Islet of Langerhans (tissue), 1 donor: ENCODE measurements around the gene OR2A1.
"Not testable (repeated sequence)": the region's sequence is repeated elsewhere in the genome, so short reads cannot be mapped to it uniquely, and the experiment has no call there.

Experiments
- FAIRE-seq: peaks from one replicate; lab custom pipeline; 2011; peaks lifted over from hg19 to GRCh38; lab: Jason Lieb, UNC

The OR2A1 gene

GRCh38 chr7:144311872-144312469, at the start of gene OR2A1:
Gene OR2A1, plus strand, starts transcription at chr7:144312419. Its CDS starts 5,706 bp downstream, at chr7:144318125.
- not testable (repeated sequence) for FAIRE-seq

GRCh38 chr7:144264692-144265091, 47.5 kb upstream of the OR2A1 start, which contains the start of gene OR2A7:
Gene OR2A7, minus strand, starts transcription at chr7:144264792. Its CDS starts 5,164 bp downstream, at chr7:144259628.
- not testable (repeated sequence) for FAIRE-seq

- FAIRE-seq: not testable (repeated sequence)
Measured at GRCh38 chr7:144269188-144269587, 43.0 kb upstream of the OR2A1 start, which contains the start of gene CTAGE8. Gene CTAGE8, minus strand, starts transcription at chr7:144269288. Its CDS starts 38 bp downstream, at chr7:144269250.

GRCh38 chr7:144275281-144275680, 36.9 kb upstream of the OR2A1 start:
- FAIRE-seq: not testable (repeated sequence)

- not testable (repeated sequence) for FAIRE-seq
Measured at GRCh38 chr7:144280010-144280409, 32.2 kb upstream of the OR2A1 start.

- not testable (repeated sequence) for FAIRE-seq
Measured at GRCh38 chr7:144281981-144282380, 30.2 kb upstream of the OR2A1 start.

- FAIRE-seq: not testable (repeated sequence)
Measured at GRCh38 chr7:144282490-144282889, 29.7 kb upstream of the OR2A1 start.

GRCh38 chr7:144283716-144284115, 28.5 kb upstream of the OR2A1 start:
- not testable (repeated sequence) for FAIRE-seq

GRCh38 chr7:144287171-144287784, 24.9 kb upstream of the OR2A1 start:
- not testable (repeated sequence) for FAIRE-seq

- FAIRE-seq: not testable (repeated sequence)
Measured at GRCh38 chr7:144291607-144292006, 20.6 kb upstream of the OR2A1 start.

GRCh38 chr7:144292384-144293161, 19.6 kb upstream of the OR2A1 start:
- not testable (repeated sequence) for FAIRE-seq

GRCh38 chr7:144293794-144294499, 18.3 kb upstream of the OR2A1 start:
- FAIRE-seq: not testable (repeated sequence)

GRCh38 chr7:144302578-144303303, 9.5 kb upstream of the OR2A1 start:
- FAIRE-seq: not testable (repeated sequence)

- not testable (repeated sequence) for FAIRE-seq
Measured at GRCh38 chr7:144303607-144304006, 8.6 kb upstream of the OR2A1 start.

GRCh38 chr7:144305156-144305555, 7.1 kb upstream of the OR2A1 start:
- not testable (repeated sequence) for FAIRE-seq

- not testable (repeated sequence) for FAIRE-seq
Measured at GRCh38 chr7:144309702-144310101, 2.5 kb upstream of the OR2A1 start.

- FAIRE-seq: not testable (repeated sequence)
Measured at GRCh38 chr7:144311218-144311617, 1.0 kb upstream of the OR2A1 start.

GRCh38 chr7:144317537-144317936, 5.3 kb downstream of the OR2A1 start:
- not testable (repeated sequence) for FAIRE-seq

GRCh38 chr7:144319547-144319946, 7.3 kb downstream of the OR2A1 start:
- FAIRE-seq: not testable (repeated sequence)

GRCh38 chr7:144321677-144322206, 9.5 kb downstream of the OR2A1 start:
- FAIRE-seq: not testable (repeated sequence)

GRCh38 chr7:144323359-144323758, 11.1 kb downstream of the OR2A1 start:
- FAIRE-seq: not testable (repeated sequence)
